CD14-positive monocyte (primary cell): ENCODE data around the gene SYNE1. TPM values are rescaled to one million over a fixed set of nuclear protein-coding genes. Genes with fewer than 3 reads are reported as not detected.

Experiments
- DNase-seq, 3 donors: peaks; one replicate each; pipeline ENCODE4 v3.0.0-alpha.2; 2011 to 2022
- H2AFZ ChIP-seq: 2 replicates; pipeline ENCODE4 v1.6.0; 2012; ENCODE audit warnings: mild to moderate bottlenecking, low read depth, low read length, inconsistent platforms; ENCODE audit not compliant: insufficient read depth, poor library complexity, severe bottlenecking
- H3K27ac ChIP-seq, 2 donors: 1 replicate in 1 of 2; 2 replicates in 1 of 2; pipeline ENCODE4 v1.5.1; 2012 to 2013; ENCODE audit warnings: low read length in 2 of 2, control low read depth in 1 of 2, inconsistent platforms in 1 of 2, low read depth in 1 of 2, mild to moderate bottlenecking in 1 of 2
- H3K27me3 ChIP-seq, 2 donors: one replicate each; pipeline versions ENCODE4 v1.6.0 to v1.6.1; 2011 to 2013; ENCODE audit warnings: low read length in 2 of 2; ENCODE audit not compliant: control insufficient read depth in 2 of 2, insufficient read depth in 2 of 2
- H3K36me3 ChIP-seq, 2 donors: replicated peaks in 1 of 2; 1 replicate in 1 of 2; 2 replicates in 1 of 2; pipeline versions ENCODE4 v1.5.1 to v1.6.1; 2012 to 2013; ENCODE audit warnings: low read length in 2 of 2, control low read depth in 1 of 2, inconsistent platforms in 1 of 2, mild to moderate bottlenecking in 1 of 2; ENCODE audit not compliant: insufficient read depth in 2 of 2, control insufficient read depth in 1 of 2
- H3K4me1 ChIP-seq, 2 donors: 1 replicate in 1 of 2; 2 replicates in 1 of 2; pipeline versions ENCODE4 v1.5.1 to v1.6.1; 2012 to 2013; ENCODE audit warnings: low read length in 2 of 2, control low read depth in 1 of 2, inconsistent platforms in 1 of 2, mild to moderate bottlenecking in 1 of 2, moderate library complexity in 1 of 2; ENCODE audit not compliant: insufficient read depth in 2 of 2, control insufficient read depth in 1 of 2
- H3K4me2 ChIP-seq: replicated peaks from 2 replicates; pipeline ENCODE3; 2012; ENCODE audit warnings: low read length, moderate library complexity, mild to moderate bottlenecking; ENCODE audit not compliant: poor library complexity, severe bottlenecking; ENCODE audit errors: extremely low read depth
- H3K4me3 ChIP-seq, 3 experiments: fragments of 200-600 bp in 1 of 3; sonication (generic) in 1 of 3; replicated peaks in 1 of 3; 1 replicate in 2 of 3; 2 replicates in 1 of 3; pipeline ENCODE4 v1.5.1; 2011 to 2013; ENCODE audit warnings: low read length in 3 of 3, mild to moderate bottlenecking in 3 of 3, control low read depth in 2 of 3, low read depth in 2 of 3, inconsistent platforms in 1 of 3, moderate library complexity in 1 of 3
- H3K79me2 ChIP-seq: 2 replicates; pipeline ENCODE4 v1.6.0; 2012; ENCODE audit warnings: mild to moderate bottlenecking, control low read depth, inconsistent platforms, low read length, moderate library complexity; ENCODE audit not compliant: insufficient read depth
- H3K9ac ChIP-seq: 2 replicates; pipeline ENCODE4 v1.6.0; 2017; ENCODE audit warnings: low read length, mild to moderate bottlenecking; ENCODE audit not compliant: insufficient read depth, poor library complexity, severe bottlenecking
- H3K9me3 ChIP-seq, 2 donors: replicated peaks in 1 of 2; 1 replicate in 1 of 2; 2 replicates in 1 of 2; pipeline versions ENCODE4 v1.5.1 to v1.6.1; 2012 to 2013; ENCODE audit warnings: low read length in 2 of 2, control low read depth in 1 of 2; ENCODE audit not compliant: control insufficient read depth in 1 of 2, insufficient read depth in 1 of 2
- H4K20me1 ChIP-seq: 2 replicates; pipeline ENCODE4 v1.6.0; 2012; ENCODE audit warnings: mild to moderate bottlenecking, low read length, control low read depth, moderate library complexity; ENCODE audit not compliant: insufficient read depth
- H3K27ac Mint-ChIP-seq, 7 donors: one replicate each; pipeline ENCODE4 v1.8.0; 2020; ENCODE audit warnings: mild to moderate bottlenecking in 7 of 7, mixed read lengths in 7 of 7, moderate library complexity in 6 of 7, inconsistent platforms in 2 of 7
- H3K27me3 Mint-ChIP-seq, 3 donors: one replicate each; pipeline ENCODE4 v1.8.0; 2021 to 2022; ENCODE audit warnings: low read depth in 3 of 3, mild to moderate bottlenecking in 3 of 3, mixed read lengths in 3 of 3, moderate library complexity in 3 of 3, inconsistent platforms in 1 of 3
- H3K36me3 Mint-ChIP-seq, 2 donors: one replicate each; pipeline ENCODE4 v1.8.0; 2020; ENCODE audit warnings: mixed read lengths in 2 of 2, inconsistent platforms in 1 of 2, mild to moderate bottlenecking in 1 of 2
- H3K4me1 Mint-ChIP-seq: one replicate; pipeline ENCODE4 v1.8.0; 2020; ENCODE audit warnings: mild to moderate bottlenecking, mixed read lengths
- H3K4me3 Mint-ChIP-seq, 2 donors: one replicate each; pipeline ENCODE4 v1.8.0; 2020; ENCODE audit warnings: mild to moderate bottlenecking in 2 of 2, mixed read lengths in 2 of 2, moderate library complexity in 1 of 2
- H3K9me3 Mint-ChIP-seq, 7 donors: one replicate each; pipeline ENCODE4 v1.8.0; 2020 to 2022; ENCODE audit warnings: mixed read lengths in 7 of 7, mild to moderate bottlenecking in 6 of 7, moderate library complexity in 6 of 7, inconsistent platforms in 2 of 7
- CTCF ChIP-seq: fragments of 200-600 bp; IDR thresholded peaks from one replicate; pipeline ENCODE4 v1.8.0; 2022; ENCODE audit warnings: antibody characterized with exemption, mild to moderate bottlenecking
- WGBS: methylation state at CpG from one replicate; pipeline ENCODE4 v1.1.5; 2013; ENCODE audit warnings: missing lambda C conversion rate; ENCODE audit not compliant: insufficient coverage; 5-methylcytosine and 5-hydroxymethylcytosine counted together
- intact Hi-C, 2 donors: fragments of 100-400 bp; cut with micrococcal nuclease; formaldehyde crosslinking; loops; one replicate each; pipeline versions ENCODE4 v1.15.0 to v1.15.1; 2023
- polyA plus RNA-seq, 3 donors: library from polyadenylated mRNA; depleted of rRNA in 1 of 3; unstranded in 2 of 3; stranded (reverse) in 1 of 3; fragments of 300-500 nt in 2 of 3; fragments of >200 nt in 1 of 3; fragmentation: Illumina TruSeq in 2 of 3; gene quantifications; 1 replicate in 2 of 3; 2 replicates in 1 of 3; pipeline ENCODE4 v1.2.3, GENCODE V29; 2012 to 2021

SYNE1 gene
- polyA plus RNA-seq, 3 donors: 3.7 to 24.5 (median 8.1) TPM

GRCh38 chr6:152130441-152130840, 506.7 kb downstream of the SYNE1 start:
- intact Hi-C loops: no loop called here
- Histone ChIP-seq H4K20me1 (no peaks in the 10 kb centered on the region), H3K27me3 (no peaks in the 10 kb centered on the region), H3K27ac (no peak overlapping the region), H2AFZ (no peak overlapping the region), H3K9ac (no peak overlapping the region), H3K4me3 (no peak overlapping the region), H3K4me1 (no peaks in the 10 kb centered on the region), H3K4me2 (no peak overlapping the region), H3K9me3 (no peaks in the 10 kb centered on the region), H3K36me3 (peaks cover 35 to 95% of the 10 kb centered on the region in 2 donors), H3K79me2 (no peaks in the 10 kb centered on the region)
- DNase-seq: no peak
- no CpG with 5 or more reads among the region's 2 CpGs for WGBS
- no peak for TF ChIP-seq CTCF
- no peak overlapping the region for H3K4me3 Mint-ChIP-seq
- peaks cover 0 to 1% (median 0%) of the 10 kb centered on the region in 3 donors for H3K27me3 Mint-ChIP-seq
- peak overlapping the region in 2 of 7 donors; percentile 16 for H3K27ac Mint-ChIP-seq
- H3K36me3 Mint-ChIP-seq: peaks cover 68 to 72% of the 10 kb centered on the region in 2 donors
- peaks cover 0 to 2% (median 0%) of the 10 kb centered on the region in 7 donors for H3K9me3 Mint-ChIP-seq
- peaks cover 1% of the 10 kb centered on the region for H3K4me1 Mint-ChIP-seq

- H3K9me3 Mint-ChIP-seq: peaks cover 0 to 2% (median 0%) of the 10 kb centered on the region in 7 donors
- Histone ChIP-seq H3K4me3 (no peak overlapping the region), H3K27ac (no peak overlapping the region), H3K27me3 (no peaks in the 10 kb centered on the region), H4K20me1 (no peaks in the 10 kb centered on the region), H3K79me2 (no peaks in the 10 kb centered on the region), H3K9ac (no peak overlapping the region), H3K4me1 (no peaks in the 10 kb centered on the region), H3K4me2 (no peak overlapping the region), H3K9me3 (no peaks in the 10 kb centered on the region), H3K36me3 (peaks cover 29 to 88% of the 10 kb centered on the region in 2 donors), H2AFZ (no peak overlapping the region)
- TF ChIP-seq CTCF: no peak
- 83% methylated on average over 5 of the region's 9 CpGs for WGBS
- intact Hi-C loops: loop anchor here in 1 of 2 donors (10.0 kb wide), 2 partner anchors 365 to 455 kb away; no protein-coding TSS in a partner anchor
- no peak overlapping the region for H3K27ac Mint-ChIP-seq
- H3K4me1 Mint-ChIP-seq: peaks cover 1% of the 10 kb centered on the region
- DNase-seq: no peak
- peaks cover 62 to 65% of the 10 kb centered on the region in 2 donors for H3K36me3 Mint-ChIP-seq
- H3K4me3 Mint-ChIP-seq: no peak overlapping the region
- peaks cover 0 to 1% (median 0%) of the 10 kb centered on the region in 3 donors for H3K27me3 Mint-ChIP-seq
Measured at GRCh38 chr6:152129691-152130151, 507.4 kb downstream of the SYNE1 start.
